SK-N-SH (cell line): ENCODE data around the gene GLMP. TPM values are rescaled to one million over a fixed set of nuclear protein-coding genes. Genes with fewer than 3 reads are reported as not detected.

ENCODE experiments used
- CTCF ChIA-PET: fragments of 300-600, 350-600 bp; formaldehyde crosslinking; extraction: SDS; loops from one replicate; lab custom pipeline; 2021; lab: Yijun Ruan, JAX
- POLR2A ChIA-PET: fragments of 350-600 bp; sonication (Branson Sonifier 250); formaldehyde crosslinking; extraction: SDS; loops from one replicate; lab custom pipeline; 2020; ENCODE audit warnings: antibody characterized with exemption, inconsistent platforms; lab: Yijun Ruan, JAX
- DNase-seq: peaks from one replicate; pipeline ENCODE4 v3.0.0; 2012
- H2AFZ ChIP-seq: fragments of 200-600 bp; sonication (generic); 2 replicates; pipeline ENCODE4 v1.8.1; 2016; ENCODE audit warnings: antibody characterized with exemption, mild to moderate bottlenecking, low read depth
- H3F3A ChIP-seq: fragments of 200-600 bp; sonication (generic); replicated peaks from 2 replicates; pipeline ENCODE3; 2016; ENCODE audit warnings: antibody characterized with exemption, mild to moderate bottlenecking; ENCODE audit not compliant: insufficient read depth
- H3K27ac ChIP-seq, 2 experiments: fragments of 200-500 bp in 1 of 2; fragments of 200-600 bp in 1 of 2; sonication (Bioruptor generic) in 1 of 2; sonication (generic), shearing (Covaris generic) in 1 of 2; 2 replicates each; pipeline versions ENCODE4 v1.5.1 to v1.6.1; 2014 to 2016; ENCODE audit warnings: low read depth in 2 of 2, inconsistent platforms in 1 of 2, low read length in 1 of 2, mild to moderate bottlenecking in 1 of 2, mixed read lengths in 1 of 2
- H3K27me3 ChIP-seq: fragments of 200-600 bp; sonication (generic), shearing (Covaris generic); 2 replicates; pipeline ENCODE4 v1.6.1; 2016; ENCODE audit warnings: mixed run types; ENCODE audit not compliant: insufficient read depth
- H3K36me3 ChIP-seq, 2 experiments: fragments of 200-500 bp in 1 of 2; fragments of 200-600 bp in 1 of 2; sonication (Bioruptor generic) in 1 of 2; sonication (generic) in 1 of 2; replicated peaks in 1 of 2; 2 replicates each; pipeline versions ENCODE3 to v1.5.1; 2014 to 2016; ENCODE audit warnings: low read length in 1 of 2, mild to moderate bottlenecking in 1 of 2; ENCODE audit not compliant: insufficient read depth in 2 of 2, control insufficient read depth in 1 of 2
- H3K4me1 ChIP-seq, 2 experiments: fragments of 200-500 bp in 1 of 2; fragments of 200-600 bp in 1 of 2; sonication (Bioruptor generic) in 1 of 2; sonication (generic), shearing (Covaris generic) in 1 of 2; 2 replicates each; pipeline versions ENCODE4 v1.5.1 to v1.6.1; 2014 to 2016; ENCODE audit warnings: low read depth in 1 of 2, low read length in 1 of 2, mixed run types in 1 of 2; ENCODE audit not compliant: insufficient read depth in 2 of 2, control insufficient read depth in 1 of 2
- H3K4me2 ChIP-seq: fragments of 200-600 bp; sonication (generic), shearing (Covaris generic); 2 replicates; pipeline ENCODE4 v1.6.1; 2017; ENCODE audit warnings: mixed run types
- H3K4me3 ChIP-seq, 2 experiments: fragments of 200-500 bp in 1 of 2; fragments of 200-600 bp in 1 of 2; sonication (Bioruptor generic) in 1 of 2; sonication (generic), shearing (Covaris generic) in 1 of 2; 2 replicates each; pipeline versions ENCODE4 v1.5.1 to v1.8.1; 2014 to 2016; ENCODE audit warnings: low read depth in 2 of 2, inconsistent platforms in 1 of 2, low read length in 1 of 2, mild to moderate bottlenecking in 1 of 2, mixed read lengths in 1 of 2, moderate library complexity in 1 of 2
- H3K79me2 ChIP-seq: fragments of 200-600 bp; sonication (generic); 2 replicates; pipeline ENCODE4 v1.8.1; 2017; ENCODE audit warnings: mild to moderate bottlenecking; ENCODE audit not compliant: insufficient read depth
- H3K9ac ChIP-seq: fragments of 200-600 bp; sonication (generic); 2 replicates; pipeline ENCODE4 v1.6.1; 2017; ENCODE audit warnings: mixed run types
- H3K9me2 ChIP-seq: fragments of 200-600 bp; sonication (generic); 2 replicates; pipeline ENCODE4 v1.6.1; 2017; ENCODE audit warnings: mixed run types
- H3K9me3 ChIP-seq: fragments of 200-600 bp; sonication (generic); 2 replicates; pipeline ENCODE4 v1.6.1; 2017; ENCODE audit warnings: mixed run types, mild to moderate bottlenecking, moderate library complexity
- H4K20me1 ChIP-seq: fragments of 200-600 bp; sonication (generic); 2 replicates; pipeline ENCODE4 v1.6.1; 2017; ENCODE audit warnings: mild to moderate bottlenecking, mixed run types; ENCODE audit not compliant: insufficient read depth
- CHD2 ChIP-seq: fragments of 150-350 bp; IDR thresholded peaks from 2 replicates; pipeline ENCODE4 v1.6.1; 2018; ENCODE audit warnings: low read length; ENCODE audit not compliant: partially characterized antibody
- CTCF ChIP-seq: fragments of 200-600 bp; sonication (generic); IDR thresholded peaks from 2 replicates; pipeline ENCODE4 v1.6.1; 2017; ENCODE audit warnings: antibody characterized with exemption, mild to moderate bottlenecking, moderate library complexity
- EP300 ChIP-seq, 2 experiments: IDR thresholded peaks; 2 replicates each; pipeline versions ENCODE4 v1.4.0 to v1.6.1; 2012; ENCODE audit warnings: borderline replicate concordance in 1 of 2, low read depth in 1 of 2, low read length in 1 of 2
- GABPA ChIP-seq: IDR thresholded peaks from 2 replicates; pipeline ENCODE4 v1.4.0; 2012; ENCODE audit warnings: low read depth, mild to moderate bottlenecking
- IRF3 ChIP-seq: fragments of 150-350 bp; IDR thresholded peaks from 2 replicates; pipeline ENCODE4 v1.6.1; 2016; ENCODE audit warnings: mild to moderate bottlenecking, low read depth, low read length
- JUND ChIP-seq: IDR thresholded peaks from 2 replicates; pipeline ENCODE4 v1.4.0; 2012
- MXI1 ChIP-seq: IDR thresholded peaks from 2 replicates; pipeline ENCODE4 v1.6.1; 2012; ENCODE audit warnings: mild to moderate bottlenecking, low read depth, low read length, improper control_type of control experiment
- NRF1 ChIP-seq: IDR thresholded peaks from 2 replicates; pipeline ENCODE4 v1.6.1; 2012; ENCODE audit warnings: low read depth, mild to moderate bottlenecking, low read length
- PBX3 ChIP-seq: IDR thresholded peaks from 2 replicates; pipeline ENCODE4; 2012
- RAD21 ChIP-seq: IDR thresholded peaks from 2 replicates; pipeline ENCODE4 v1.6.1; 2012; ENCODE audit warnings: mild to moderate bottlenecking, low read length
- RFX5 ChIP-seq: IDR thresholded peaks from 2 replicates; pipeline ENCODE4 v1.6.1; 2012; ENCODE audit warnings: mild to moderate bottlenecking, improper control_type of control experiment, low read length
- RXRA ChIP-seq: IDR thresholded peaks from 2 replicates; pipeline ENCODE4 v1.4.0; 2012; ENCODE audit warnings: low read depth, mild to moderate bottlenecking, borderline replicate concordance
- SMC3 ChIP-seq: IDR thresholded peaks from 2 replicates; pipeline ENCODE4 v1.6.1; 2012; ENCODE audit warnings: low read depth, low read length, improper control_type of control experiment
- TAF1 ChIP-seq: IDR thresholded peaks from 2 replicates; pipeline ENCODE4 v1.6.1; 2012; ENCODE audit warnings: low read depth, mild to moderate bottlenecking, low read length, moderate library complexity, borderline replicate concordance
- TCF12 ChIP-seq: IDR thresholded peaks from 2 replicates; pipeline ENCODE4 v1.4.0; 2012
- TEAD4 ChIP-seq: IDR thresholded peaks from 2 replicates; pipeline ENCODE4 v1.4.0; 2012; ENCODE audit warnings: mild to moderate bottlenecking, borderline replicate concordance; ENCODE audit not compliant: insufficient read depth
- USF1 ChIP-seq: IDR thresholded peaks from 2 replicates; pipeline ENCODE4 v1.4.0; 2012; ENCODE audit warnings: low read depth, borderline replicate concordance
- WGBS: methylation state at CpG from one replicate; pipeline ENCODE4 v1.1.6; 2017; ENCODE audit warnings: low lambda C conversion rate; 5-methylcytosine and 5-hydroxymethylcytosine counted together
- polyA plus RNA-seq, 3 experiments: library from polyadenylated mRNA; depleted of rRNA; stranded (reverse); fragments of >200 nt; gene quantifications; 2 replicates each; pipeline ENCODE4 v1.2.3, GENCODE V29; 2012

The GLMP gene
- polyA plus RNA-seq, 1 of the 3 experiments (the other 2 are of a cell fraction) = 41.7 TPM

GRCh38 chr1:156284112-156284511 is 11.4 kb downstream of the GLMP start, which contains the start of gene TMEM79:
Gene TMEM79 (plus strand): TSS chr1:156284325. CDS start chr1:156285227, 902 bp downstream.
- TF ChIP-seq CHD2 (no peak), RXRA (no peak), EP300 (IDR thresholded peaks at IDR 0.05; ENCODE audit: borderline replicate concordance in 1 of 2, low read depth in 1 of 2, low read length in 1 of 2) (no peak), TCF12 (no peak), IRF3 (no peak), CTCF (no peak), SMC3 (no peak), RFX5 (no peak), MXI1 (no peak), TEAD4 (no peak), TAF1 (no peak), USF1 (no peak)
- H3K9me3 ChIP-seq = no peaks in the 10 kb centered on the region
- H3F3A ChIP-seq = peaks cover 14% of the 10 kb centered on the region
- H2AFZ ChIP-seq = peak within 1 kb of the TSS; percentile 95
- CTCF ChIA-PET = interaction anchor here (1.1 to 2.4 kb wide), 6 partner anchors 15 to 218 kb away, joined by 3 to 8 read pairs (median 4); partner anchors contain the start of gene VHLL
- DNase-seq = no peak
- H3K9ac ChIP-seq = peak within 1 kb of the TSS; percentile 84
- WGBS = 92% methylated on average over 7 of the region's 7 CpGs
- H3K4me2 ChIP-seq = peak within 1 kb of the TSS; percentile 88
- POLR2A ChIA-PET = no interaction called here
- peak within 1 kb of the TSS; percentile 69 to 86; a peak in 3 of 4 replicates for H3K27ac ChIP-seq
- H3K4me3 ChIP-seq = peak within 1 kb of the TSS; percentile 67 to 87
- H3K27me3 ChIP-seq = no peaks in the 10 kb centered on the region
- H3K36me3 ChIP-seq = peaks cover 11 to 16% of the 10 kb centered on the region in 2 experiments
- H3K79me2 ChIP-seq = peaks cover 46% of the 10 kb centered on the region
- peaks cover 28% of the 10 kb centered on the region for H4K20me1 ChIP-seq
- no peaks in the 10 kb centered on the region for H3K9me2 ChIP-seq
- peaks cover 10 to 17% of the 10 kb centered on the region in 2 experiments; a peak in 2 of 4 replicates for H3K4me1 ChIP-seq

- H3K36me3 ChIP-seq = peaks cover 15% of the 10 kb centered on the region in 2 experiments
- H3K9me2 ChIP-seq = no peaks in the 10 kb centered on the region
- peaks cover 14% of the 10 kb centered on the region for H3F3A ChIP-seq
- ChIA-PET POLR2A (interaction anchor here (1.0 to 2.3 kb wide), 6 partner anchors 8 to 71 kb away, joined by 3 to 9 read pairs (median 6); partner anchors contain the start of genes GLMP and PMF1), CTCF (interaction anchor here (0.7 to 3.9 kb wide), 13 partner anchors 10 to 217 kb away, joined by 3 to 18 read pairs (median 4); partner anchors contain the start of gene VHLL)
- H3K4me1 ChIP-seq = peaks cover 10 to 17% of the 10 kb centered on the region in 2 experiments; a peak in 2 of 4 replicates
- TF ChIP-seq NRF1 (no peak), MXI1 (no peak), RXRA (no peak), JUND (no peak), TEAD4 (no peak), GABPA (no peak), RAD21 (no peak), PBX3 (no peak), EP300 (IDR thresholded peaks at IDR 0.05; ENCODE audit: borderline replicate concordance in 1 of 2, low read depth in 1 of 2, low read length in 1 of 2) (no peak)
- peak overlapping the region; percentile 67 to 87 for H3K4me3 ChIP-seq
- WGBS = 75% methylated on average over 1 of the region's 1 CpG
- H4K20me1 ChIP-seq = peaks cover 31% of the 10 kb centered on the region
- no peak for DNase-seq
- H3K79me2 ChIP-seq = peaks cover 52% of the 10 kb centered on the region
- H3K27me3 ChIP-seq = no peaks in the 10 kb centered on the region
- peak overlapping the region; percentile 95 for H2AFZ ChIP-seq
- peak overlapping the region; percentile 88 for H3K4me2 ChIP-seq
- no peaks in the 10 kb centered on the region for H3K9me3 ChIP-seq
- peak overlapping the region; percentile 84 for H3K9ac ChIP-seq
- H3K27ac ChIP-seq = peak overlapping the region; percentile 69 to 86; a peak in 3 of 4 replicates
Measured at GRCh38 chr1:156283521-156283920, 12.0 kb downstream of the GLMP start.
